SK-N-SH treated with all-trans-retinoic acid at 6 μM for 48 hours (cell line): ENCODE data around the gene FANCD2.
A peak's percentile ranks its signal among the peaks of the same experiment; 100 is the strongest.

ENCODE experiments used
- ATAC-seq: fragments of 200-7000 bp; cut with Tn5 transposase; 3 replicates; pipeline ENCODE4 v1.9.1; 2020; ENCODE audit warnings: mild to moderate bottlenecking, moderate library complexity
- ARNTL ChIP-seq: fragments of 450-650 bp; formaldehyde crosslinking; IDR thresholded peaks from 2 replicates; pipeline ENCODE4 v1.5.0; 2020; ENCODE audit warnings: low read depth, mild to moderate bottlenecking, moderate library complexity, borderline replicate concordance
- BACH2 ChIP-seq: fragments of 250-450 bp; sonication (Bioruptor Pico); IDR thresholded peaks from 2 replicates; pipeline ENCODE4 v1.9.0; 2021; ENCODE audit warnings: mild to moderate bottlenecking, borderline replicate concordance
- CREB5 ChIP-seq: fragments of 250-450 bp; sonication (Bioruptor Pico); IDR thresholded peaks from 2 replicates; pipeline ENCODE4 v1.5.1; 2020; ENCODE audit warnings: low read depth, mild to moderate bottlenecking, moderate library complexity
- CSDC2 ChIP-seq: fragments of 250-450 bp; sonication (Bioruptor Pico); IDR thresholded peaks from 2 replicates; pipeline ENCODE4 v1.5.0; 2020; ENCODE audit warnings: mild to moderate bottlenecking, moderate library complexity
- CSRNP3 ChIP-seq: fragments of 250-450 bp; sonication (Bioruptor Pico); IDR thresholded peaks from 2 replicates; pipeline ENCODE4 v1.5.1; 2021; ENCODE audit warnings: mild to moderate bottlenecking, moderate library complexity
- GLIS3 ChIP-seq: fragments of 250-450 bp; sonication (Bioruptor Pico); IDR thresholded peaks from 2 replicates; pipeline ENCODE4 v1.5.0; 2020; ENCODE audit warnings: mild to moderate bottlenecking, moderate library complexity
- ISL1 ChIP-seq: fragments of 250-450 bp; sonication (Bioruptor Pico); IDR thresholded peaks from 2 replicates; pipeline ENCODE4 v2.1.2; 2022; ENCODE audit warnings: mild to moderate bottlenecking, moderate library complexity
- OSR1 ChIP-seq: fragments of 250-450 bp; sonication (Bioruptor Pico); IDR thresholded peaks from 2 replicates; pipeline ENCODE4 v1.8.0; 2022; ENCODE audit warnings: moderate library complexity, mild to moderate bottlenecking, inconsistent platforms
- PATZ1 ChIP-seq: fragments of 250-450 bp; sonication (Bioruptor Pico); IDR thresholded peaks from 2 replicates; pipeline ENCODE4 v1.8.0; 2020; ENCODE audit warnings: mild to moderate bottlenecking, moderate library complexity, borderline replicate concordance
- POU6F1 ChIP-seq: fragments of 250-450 bp; sonication (Bioruptor Pico); IDR thresholded peaks from 2 replicates; pipeline ENCODE4 v1.8.0; 2021; ENCODE audit warnings: low read depth, mild to moderate bottlenecking, moderate library complexity, borderline replicate concordance
- PPARA ChIP-seq: fragments of 250-450 bp; sonication (Bioruptor Pico); IDR thresholded peaks from 2 replicates; pipeline ENCODE4 v1.5.0; 2020; ENCODE audit warnings: mild to moderate bottlenecking, borderline replicate concordance
- RARB ChIP-seq: fragments of 250-450 bp; sonication (Bioruptor Pico); IDR thresholded peaks from 2 replicates; pipeline ENCODE4 v1.8.0; 2021; ENCODE audit warnings: mild to moderate bottlenecking, moderate library complexity
- SNAI2 ChIP-seq: fragments of 250-450 bp; sonication (Bioruptor Pico); IDR thresholded peaks from 2 replicates; pipeline ENCODE4 v1.5.0; 2020; ENCODE audit warnings: mild to moderate bottlenecking, moderate library complexity
- TCF4 ChIP-seq: fragments of 250-450 bp; sonication (Bioruptor Pico); IDR thresholded peaks from 2 replicates; pipeline ENCODE4 v1.8.0; 2021; ENCODE audit warnings: mild to moderate bottlenecking, moderate library complexity, borderline replicate concordance
- TOX ChIP-seq: fragments of 250-450 bp; sonication (Bioruptor Pico); IDR thresholded peaks from 2 replicates; pipeline ENCODE4 v1.8.0; 2021; ENCODE audit warnings: mild to moderate bottlenecking, moderate library complexity, borderline replicate concordance
- ZFP3 ChIP-seq: fragments of 250-450 bp; sonication (Bioruptor Pico); IDR thresholded peaks from 2 replicates; pipeline ENCODE4 v1.5.0; 2020; ENCODE audit warnings: mild to moderate bottlenecking, moderate library complexity
- ZNF565 ChIP-seq: fragments of 450-650 bp; formaldehyde crosslinking; conservative IDR thresholded peaks from 2 replicates; pipeline ENCODE4 v1.5.0; 2020; ENCODE audit warnings: low read depth, mild to moderate bottlenecking, moderate library complexity
- ZNF8 ChIP-seq: fragments of 450-650 bp; formaldehyde crosslinking; IDR thresholded peaks from 2 replicates; pipeline ENCODE4 v1.5.0; 2020; ENCODE audit warnings: mild to moderate bottlenecking, moderate library complexity

The FANCD2 gene

GRCh38 chr3:10116138-10116460 is 89.9 kb downstream of the FANCD2 start:
- peak; percentile 54 for ATAC-seq
- TF ChIP-seq ZNF8 (no peak), TCF4 (CRISPR knock-in tag) (no peak), SNAI2 (CRISPR knock-in tag) (no peak)

- ATAC-seq, result no peak
- TF ChIP-seq TCF4 (CRISPR knock-in tag) (no peak), TOX (no peak), ZNF565 (CRISPR knock-in tag) (no peak), ZFP3 (CRISPR knock-in tag) (no peak), OSR1 (CRISPR knock-in tag) (no peak), POU6F1 (CRISPR knock-in tag) (no peak), CSDC2 (CRISPR knock-in tag) (no peak), PATZ1 (CRISPR knock-in tag) (no peak)
Measured at GRCh38 chr3:10116928-10117327, 90.7 kb downstream of the FANCD2 start.

GRCh38 chr3:10119376-10119775 is 93.1 kb downstream of the FANCD2 start:
- no peak for ATAC-seq

GRCh38 chr3:10121064-10121463 is 94.8 kb downstream of the FANCD2 start:
- no peak for ATAC-seq
- TF ChIP-seq POU6F1 (CRISPR knock-in tag) (no peak), GLIS3 (CRISPR knock-in tag) (no peak), BACH2 (no peak), ISL1 (CRISPR knock-in tag) (no peak), ZNF8 (no peak), ZFP3 (CRISPR knock-in tag) (no peak), CREB5 (CRISPR knock-in tag) (no peak), CSDC2 (CRISPR knock-in tag) (no peak), PPARA (CRISPR knock-in tag) (no peak)

More at GRCh38 chr3:10119376-10119775, 93.1 kb downstream of the FANCD2 start:
- no peak for TF ChIP-seq ZNF8
- TF ChIP-seq RARB (CRISPR knock-in tag), result no peak
- TF ChIP-seq ISL1 (CRISPR knock-in tag), result no peak
- no peak for TF ChIP-seq ARNTL (CRISPR knock-in tag)
- TF ChIP-seq CSRNP3, result no peak
- TF ChIP-seq PATZ1 (CRISPR knock-in tag), result no peak
- no peak for TF ChIP-seq CSDC2 (CRISPR knock-in tag)
- TF ChIP-seq POU6F1 (CRISPR knock-in tag), result no peak
